Lower leg skin (tissue), 4 donors: ENCODE data around the gene CHST8. TPM values are rescaled to one million over a fixed set of nuclear protein-coding genes. Genes with fewer than 3 reads are reported as not detected.

Experiments
- DNase-seq, 2 donors: peaks; one replicate each; pipeline ENCODE4 v3.0.0-alpha.2; 2019; ENCODE audit warnings: low spot score in 2 of 2
- H3K4me3 ChIP-seq: fragments of 200-600 bp; sonication (generic); 2 replicates; pipeline ENCODE4 v1.5.1; 2017; ENCODE audit warnings: mild to moderate bottlenecking, low read depth; ENCODE audit not compliant: poor library complexity, severe bottlenecking
- CTCF ChIP-seq, 3 donors: fragments of 450-650 bp; IDR thresholded peaks; one replicate each; pipeline ENCODE4 v1.5.1; 2016; ENCODE audit warnings: antibody characterized with exemption in 3 of 3, mild to moderate bottlenecking in 3 of 3, moderate library complexity in 2 of 3
- POLR2A ChIP-seq, 2 donors: fragments of 450-650 bp; IDR thresholded peaks; one replicate each; pipeline ENCODE4 v1.6.1; 2016 to 2017; ENCODE audit warnings: antibody characterized with exemption in 2 of 2, mild to moderate bottlenecking in 1 of 2, moderate library complexity in 1 of 2
- WGBS, 2 donors: methylation state at CpG; one replicate each; pipeline ENCODE4 v1.1.5; 2018; 5-methylcytosine and 5-hydroxymethylcytosine counted together
- intact Hi-C: fragments of 100-400 bp; cut with DNase I; formaldehyde crosslinking; loops from one replicate; pipeline ENCODE4 v1.15.0; 2023; ENCODE audit warnings: low total_unique reads
- total RNA-seq, 4 donors: library from RNA; depleted of rRNA; stranded (reverse); fragments of >200 nt; gene quantifications; one replicate each; pipeline ENCODE4 v1.1.0, GENCODE V29; 2016

The CHST8 gene
- total RNA-seq, 4 donors from 2014 or later, result 0.19 to 1.6 (median 0.37) TPM; not detected in 1

- intact Hi-C loops, result no loop called here
- no peak overlapping the region for H3K4me3 ChIP-seq
- DNase-seq, result no peak
- 69 to 81% methylated on average over 2 to 5 of the region's 5 CpGs for WGBS, 2 donors
- no peak for TF ChIP-seq CTCF (IDR thresholded peaks at IDR 0.05)
- no peak for TF ChIP-seq POLR2A (IDR thresholded peaks at IDR 0.05)
Measured at GRCh38 chr19:33641261-33641660, 19.5 kb downstream of the CHST8 start.

- WGBS, 2 donors, result 84 to 88% methylated on average over 7 of the region's 7 CpGs
- peak in 1 of 2 donors; percentile 59 for DNase-seq
- TF ChIP-seq CTCF (IDR thresholded peaks at IDR 0.05) (no peak), POLR2A (IDR thresholded peaks at IDR 0.05) (no peak)
- intact Hi-C loops, result no loop called here
- H3K4me3 ChIP-seq, result no peak overlapping the region
Measured at GRCh38 chr19:33641956-33642498, 20.3 kb downstream of the CHST8 start.

GRCh38 chr19:33644284-33644836 is 22.6 kb downstream of the CHST8 start:
- no peak overlapping the region for H3K4me3 ChIP-seq
- 66 to 82% methylated on average over 9 of the region's 9 CpGs for WGBS, 2 donors
- intact Hi-C loops, result no loop called here
- DNase-seq, result peak in 1 of 2 donors; percentile 52
- no peak for TF ChIP-seq POLR2A (IDR thresholded peaks at IDR 0.05)
- TF ChIP-seq CTCF (IDR thresholded peaks at IDR 0.05), result no peak

- no peak for TF ChIP-seq CTCF (IDR thresholded peaks at IDR 0.05)
- no peak overlapping the region for H3K4me3 ChIP-seq
- peak in 1 of 2 donors; percentile 32 for DNase-seq
- 86 to 94% methylated on average over 4 of the region's 4 CpGs for WGBS, 2 donors
- intact Hi-C loops, result no loop called here
Measured at GRCh38 chr19:33646306-33646705, 24.6 kb downstream of the CHST8 start.

- intact Hi-C loops, result no loop called here
- WGBS, 2 donors, result 80 to 87% methylated on average over 6 of the region's 6 CpGs
- peak in 1 of 2 donors; percentile 68 for DNase-seq
- TF ChIP-seq POLR2A (IDR thresholded peaks at IDR 0.05) (no peak), CTCF (IDR thresholded peaks at IDR 0.05) (no peak)
- H3K4me3 ChIP-seq, result no peak overlapping the region
Measured at GRCh38 chr19:33647146-33647545, 25.4 kb downstream of the CHST8 start.
